Mononuclear cell (primary cell): ENCODE results near the gene JAKMIP2. TPM values are rescaled to one million over a fixed set of nuclear protein-coding genes. Genes with fewer than 3 reads are reported as not detected.

Source experiments
- H3K27me3 ChIP-seq: 2 replicates; pipeline ENCODE4 v1.6.0; 2011; ENCODE audit warnings: low read length, control low read depth; ENCODE audit not compliant: insufficient read depth
- H3K4me1 ChIP-seq: 2 replicates; pipeline ENCODE4 v1.5.1; 2011; ENCODE audit warnings: mild to moderate bottlenecking, low read length, control low read depth; ENCODE audit not compliant: insufficient read depth
- H3K4me3 ChIP-seq: 2 replicates; pipeline ENCODE4 v1.5.1; 2011; ENCODE audit warnings: mild to moderate bottlenecking, low read length, moderate library complexity
- H3K9me3 ChIP-seq: 2 replicates; pipeline ENCODE4 v1.5.1; 2011; ENCODE audit warnings: low read depth, mild to moderate bottlenecking, control low read depth, low read length
- total RNA-seq: library from RNA; depleted of rRNA; stranded (reverse); fragments of >200 nt; gene quantifications from one replicate; pipeline ENCODE4 v1.2.3, GENCODE V29; 2012

Gene JAKMIP2
- total RNA-seq, 1 donor = 1.2 TPM

- no peaks in the 10 kb centered on the region for H3K4me1 ChIP-seq
- no peak overlapping the region for H3K4me3 ChIP-seq
- H3K27me3 ChIP-seq = no peaks in the 10 kb centered on the region
- no peaks in the 10 kb centered on the region for H3K9me3 ChIP-seq
These were observed 230.9 kb downstream of the JAKMIP2 start for GRCh38 chr5:147551677-147552076.

GRCh38 chr5:147547730-147548129 lies 234.8 kb downstream of the JAKMIP2 start:
- H3K4me3 ChIP-seq = no peak overlapping the region
- no peaks in the 10 kb centered on the region for H3K9me3 ChIP-seq
- no peaks in the 10 kb centered on the region for H3K4me1 ChIP-seq
- no peaks in the 10 kb centered on the region for H3K27me3 ChIP-seq

GRCh38 chr5:147544556-147544955 lies 238.0 kb downstream of the JAKMIP2 start:
- H3K9me3 ChIP-seq = no peaks in the 10 kb centered on the region
- no peaks in the 10 kb centered on the region for H3K4me1 ChIP-seq
- no peak overlapping the region for H3K4me3 ChIP-seq
- H3K27me3 ChIP-seq = no peaks in the 10 kb centered on the region

GRCh38 chr5:147539053-147539452 lies 243.5 kb downstream of the JAKMIP2 start:
- H3K9me3 ChIP-seq = no peaks in the 10 kb centered on the region
- no peak overlapping the region for H3K4me3 ChIP-seq
- H3K27me3 ChIP-seq = no peaks in the 10 kb centered on the region
- H3K4me1 ChIP-seq = no peaks in the 10 kb centered on the region

- Histone ChIP-seq H3K4me3 (no peak overlapping the region), H3K9me3 (no peaks in the 10 kb centered on the region), H3K27me3 (no peaks in the 10 kb centered on the region), H3K4me1 (no peaks in the 10 kb centered on the region)
These were observed 244.3 kb downstream of the JAKMIP2 start for GRCh38 chr5:147538236-147538635.

Other genes with a start within 250 kb of the JAKMIP2 start
- 0.21 TPM for gene SPINK1, start 48.9 kb upstream of the JAKMIP2 start, total RNA-seq
- gene SCGB3A2, start 96.0 kb upstream of the JAKMIP2 start, total RNA-seq = not detected
- gene C5orf46, start 123.8 kb upstream of the JAKMIP2 start, total RNA-seq = not detected